Fibroblast of skin of right biceps (primary cell): ENCODE data around the gene DFFB.

ENCODE experiments used
- DNase-seq: peaks from one replicate; pipeline ENCODE4 v3.0.0-alpha.2; 2013

The DFFB gene

GRCh38 chr1:3899754-3900149 is 42.5 kb downstream of the DFFB start:
- peak; percentile 8 for DNase-seq

GRCh38 chr1:3900150-3900968 is 43.1 kb downstream of the DFFB start, which contains the start of gene C1orf174:
Gene C1orf174 (minus strand): TSS chr1:3900272. CDS start chr1:3900186, 86 bp downstream.
- DNase-seq = peak; percentile 99

GRCh38 chr1:3900969-3901529 is 43.8 kb downstream of the DFFB start:
- peak; percentile 96 for DNase-seq

GRCh38 chr1:3902111-3902511 is 44.8 kb downstream of the DFFB start:
- no peak for DNase-seq

GRCh38 chr1:3902571-3903091 is 45.4 kb downstream of the DFFB start:
- peak; percentile 17 for DNase-seq

- peak; percentile 6 for DNase-seq
Observed at GRCh38 chr1:3903141-3904005, 46.1 kb downstream of the DFFB start.

GRCh38 chr1:3904006-3904842 is 46.9 kb downstream of the DFFB start:
- DNase-seq = no peak

GRCh38 chr1:3904843-3905185 is 47.5 kb downstream of the DFFB start:
- DNase-seq = no peak

GRCh38 chr1:3905266-3905952 is 48.1 kb downstream of the DFFB start:
- no peak for DNase-seq

GRCh38 chr1:3905953-3906671 is 48.8 kb downstream of the DFFB start:
- DNase-seq = no peak

- no peak for DNase-seq
Observed at GRCh38 chr1:3906672-3907020, 49.4 kb downstream of the DFFB start.

- DNase-seq = peak; percentile 11
Observed at GRCh38 chr1:3907031-3907534, 49.8 kb downstream of the DFFB start.

GRCh38 chr1:3907621-3908165 is 50.4 kb downstream of the DFFB start:
- DNase-seq = no peak

- no peak for DNase-seq
Observed at GRCh38 chr1:3908886-3909517, 51.7 kb downstream of the DFFB start.

- DNase-seq = no peak
Observed at GRCh38 chr1:3909615-3910014, 52.3 kb downstream of the DFFB start.

- no peak for DNase-seq
Observed at GRCh38 chr1:3910049-3910731, 52.9 kb downstream of the DFFB start.

GRCh38 chr1:3910857-3911845 is 53.9 kb downstream of the DFFB start:
- DNase-seq = peak; percentile 47
